COLO668 (cell line): Measurements from ENCODE around the gene TMCO6.
"Not testable (repeated sequence)": the region's sequence is repeated elsewhere in the genome, so short reads cannot be mapped to it uniquely, and the experiment has no call there.

Source experiments
- DNase-seq: peaks from one replicate; lab custom pipeline; 2025; ENCODE audit not compliant: unreplicated experiment; lab: John Stamatoyannopoulos, UW

The TMCO6 gene

GRCh38 chr5:140639148-140639981, at the start of gene TMCO6:
Gene TMCO6 (plus strand): TSS chr5:140639451. CDS start chr5:140639528, 77 bp downstream.
- peak; percentile 93 for DNase-seq

GRCh38 chr5:140590861-140591260, 48.4 kb upstream of the TMCO6 start:
- DNase-seq = no peak

GRCh38 chr5:140591747-140592372, 47.4 kb upstream of the TMCO6 start:
- no peak for DNase-seq

- not testable (repeated sequence) for DNase-seq
Measured at GRCh38 chr5:140593070-140593469, 46.2 kb upstream of the TMCO6 start.

- DNase-seq = no peak
Measured at GRCh38 chr5:140594169-140594568, 45.1 kb upstream of the TMCO6 start.

- DNase-seq = no peak
Measured at GRCh38 chr5:140595538-140596300, 43.5 kb upstream of the TMCO6 start.

GRCh38 chr5:140596321-140596741, 42.9 kb upstream of the TMCO6 start:
- DNase-seq = no peak

- no peak for DNase-seq
Measured at GRCh38 chr5:140598836-140599235, 40.4 kb upstream of the TMCO6 start.

- DNase-seq = no peak
Measured at GRCh38 chr5:140600096-140600495, 39.2 kb upstream of the TMCO6 start.

- no peak for DNase-seq
Measured at GRCh38 chr5:140602147-140602546, 37.1 kb upstream of the TMCO6 start.

GRCh38 chr5:140603446-140603698, 35.9 kb upstream of the TMCO6 start:
- DNase-seq = not testable (repeated sequence)

- DNase-seq = no peak
Measured at GRCh38 chr5:140603734-140604133, 35.5 kb upstream of the TMCO6 start.

- no peak for DNase-seq
Measured at GRCh38 chr5:140605879-140606278, 33.4 kb upstream of the TMCO6 start.

- no peak for DNase-seq
Measured at GRCh38 chr5:140607031-140607430, 32.2 kb upstream of the TMCO6 start.

- no peak for DNase-seq
Measured at GRCh38 chr5:140608722-140609121, 30.5 kb upstream of the TMCO6 start.

GRCh38 chr5:140609126-140609525, 30.1 kb upstream of the TMCO6 start:
- no peak for DNase-seq

- DNase-seq = no peak
Measured at GRCh38 chr5:140611020-140611521, 28.2 kb upstream of the TMCO6 start.

- no peak for DNase-seq
Measured at GRCh38 chr5:140622301-140622700, 16.9 kb upstream of the TMCO6 start.

GRCh38 chr5:140623061-140623460, 16.2 kb upstream of the TMCO6 start:
- DNase-seq = not testable (repeated sequence)

GRCh38 chr5:140624886-140625285, 14.4 kb upstream of the TMCO6 start:
- not testable (repeated sequence) for DNase-seq

GRCh38 chr5:140627972-140628371, 11.3 kb upstream of the TMCO6 start:
- no peak for DNase-seq

GRCh38 chr5:140628711-140629110, 10.5 kb upstream of the TMCO6 start:
- DNase-seq = no peak
